GM18951 (cell line): ENCODE measurements around the gene SPON2.

Experiments used
- POLR2A ChIP-seq: IDR thresholded peaks from 4 replicates; pipeline ENCODE4 v1.6.1; 2011; ENCODE audit warnings: mild to moderate bottlenecking; ENCODE audit not compliant: insufficient read length, insufficient read depth; ENCODE audit errors: extremely low read depth
- in situ Hi-C: fragments of 300-500 bp; cut with MboI; formaldehyde crosslinking; loops from one replicate; pipeline ENCODE4 v1.12.0; 2022; ENCODE audit warnings: low sequenced_read_pairs, mixed read lengths, inconsistent platforms; ENCODE audit not compliant: unreplicated experiment

The SPON2 gene

DNA sequence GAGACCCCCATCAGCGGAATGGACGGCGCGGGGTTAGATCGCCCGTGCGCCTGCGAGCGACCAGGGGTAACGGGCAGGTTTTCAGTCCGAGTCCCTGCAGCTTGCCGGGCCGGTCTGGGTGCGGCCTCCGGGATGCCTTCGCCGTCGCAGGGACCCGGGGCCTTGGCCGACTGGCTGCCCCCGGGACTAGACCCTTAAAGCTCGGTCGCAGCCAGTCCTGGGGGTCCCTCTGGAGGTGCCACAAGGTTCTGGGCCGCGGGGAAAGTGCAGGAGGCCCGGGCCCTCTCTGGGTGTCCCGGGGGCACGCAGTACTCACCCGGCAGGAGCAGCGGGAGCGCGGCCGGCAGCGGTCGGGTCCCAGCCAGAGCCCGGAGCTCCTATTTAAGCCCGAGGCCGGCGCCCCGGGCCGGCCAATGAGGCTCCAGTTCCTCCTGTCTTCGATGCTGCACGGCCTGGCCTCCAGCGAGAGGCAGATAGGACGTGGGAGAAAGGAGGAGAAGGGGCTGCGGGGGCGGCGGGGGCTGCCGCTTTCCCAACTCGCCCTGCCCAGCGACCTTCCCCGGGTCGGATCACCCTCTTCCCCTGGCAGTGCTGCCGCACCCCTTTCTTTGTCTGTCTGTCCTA, at the start of gene SPON2:
TSS of gene SPON2 (minus strand) at position 356 of the 624 bp plus-strand sequence.
- TF ChIP-seq POLR2A = no peak
- in situ Hi-C loops = no loop called here

DNA sequence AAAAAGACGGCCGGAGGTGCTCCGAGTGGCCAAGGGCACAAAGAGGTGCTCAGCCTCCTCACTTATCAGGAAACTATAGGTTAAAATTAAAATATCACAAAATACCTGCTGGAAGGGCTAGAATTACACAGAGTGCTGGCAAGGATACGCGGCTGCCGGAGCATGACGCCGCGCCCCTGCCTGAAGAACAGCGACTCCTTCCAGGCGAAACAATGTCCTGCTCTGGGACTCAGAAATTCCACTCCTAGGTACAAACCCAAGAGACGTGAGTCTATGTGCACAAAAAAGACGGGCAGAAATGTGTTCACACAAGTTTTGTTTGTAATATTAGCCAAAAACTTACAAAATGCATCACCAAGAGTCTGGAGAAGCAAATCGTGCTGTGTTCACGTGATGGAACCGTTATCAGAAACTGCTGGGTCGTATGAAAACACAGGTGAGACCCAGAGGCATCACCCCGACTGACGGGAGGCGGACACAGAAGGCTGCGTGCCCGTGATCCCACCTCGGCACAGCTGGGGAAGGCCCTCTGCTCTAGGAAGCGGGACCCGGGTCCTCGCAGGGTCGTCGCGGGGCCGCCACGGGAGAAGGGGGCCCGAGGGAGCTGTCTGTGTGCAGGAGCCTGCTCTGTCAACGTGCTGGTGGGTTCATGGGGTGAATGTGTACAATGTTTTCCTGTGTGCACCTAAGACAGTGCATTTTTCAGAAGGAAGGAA, 48.9 kb upstream of the SPON2 start:
- TF ChIP-seq POLR2A = no peak
- in situ Hi-C loops = no loop called here

DNA sequence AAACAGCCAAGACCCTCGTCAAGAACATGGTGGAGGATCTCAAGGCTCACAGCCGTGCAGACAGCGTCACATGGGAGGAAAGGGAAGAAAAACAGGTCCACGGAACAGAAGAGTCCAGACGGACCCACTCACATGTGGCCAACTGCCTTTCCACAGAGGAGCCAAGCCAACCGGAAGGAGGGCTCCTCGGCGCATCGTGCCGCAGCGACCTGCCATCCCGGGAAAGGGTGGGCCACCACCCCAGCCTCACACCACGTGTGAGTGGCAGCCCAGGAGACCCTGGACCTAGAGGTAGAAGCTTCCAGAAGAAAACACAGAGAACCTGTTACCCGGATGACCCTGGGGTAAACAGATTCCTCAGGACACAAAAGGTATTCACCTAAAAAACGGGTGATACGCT, 48.2 kb upstream of the SPON2 start:
- TF ChIP-seq POLR2A = no peak
- in situ Hi-C loops = no loop called here

DNA sequence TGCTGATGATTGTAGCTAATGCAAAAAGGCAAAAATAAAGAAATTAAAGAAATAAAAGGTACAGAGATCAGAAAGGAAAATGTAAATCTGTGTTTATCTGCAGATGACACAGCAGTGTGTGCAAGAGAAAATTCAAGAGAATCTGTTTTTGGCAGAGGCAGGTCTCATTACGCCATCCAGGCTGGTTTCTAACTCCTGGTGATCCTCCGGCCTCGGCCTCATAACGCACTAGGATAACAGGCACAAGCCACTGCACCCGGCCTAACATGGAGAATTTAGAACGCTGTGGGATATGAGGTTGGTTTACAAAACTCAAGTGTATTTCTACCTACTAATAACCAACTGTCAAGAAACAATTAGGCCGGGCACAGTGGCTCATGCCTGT, 47.2 kb upstream of the SPON2 start:
- in situ Hi-C loops = no loop called here
- no peak for TF ChIP-seq POLR2A

DNA sequence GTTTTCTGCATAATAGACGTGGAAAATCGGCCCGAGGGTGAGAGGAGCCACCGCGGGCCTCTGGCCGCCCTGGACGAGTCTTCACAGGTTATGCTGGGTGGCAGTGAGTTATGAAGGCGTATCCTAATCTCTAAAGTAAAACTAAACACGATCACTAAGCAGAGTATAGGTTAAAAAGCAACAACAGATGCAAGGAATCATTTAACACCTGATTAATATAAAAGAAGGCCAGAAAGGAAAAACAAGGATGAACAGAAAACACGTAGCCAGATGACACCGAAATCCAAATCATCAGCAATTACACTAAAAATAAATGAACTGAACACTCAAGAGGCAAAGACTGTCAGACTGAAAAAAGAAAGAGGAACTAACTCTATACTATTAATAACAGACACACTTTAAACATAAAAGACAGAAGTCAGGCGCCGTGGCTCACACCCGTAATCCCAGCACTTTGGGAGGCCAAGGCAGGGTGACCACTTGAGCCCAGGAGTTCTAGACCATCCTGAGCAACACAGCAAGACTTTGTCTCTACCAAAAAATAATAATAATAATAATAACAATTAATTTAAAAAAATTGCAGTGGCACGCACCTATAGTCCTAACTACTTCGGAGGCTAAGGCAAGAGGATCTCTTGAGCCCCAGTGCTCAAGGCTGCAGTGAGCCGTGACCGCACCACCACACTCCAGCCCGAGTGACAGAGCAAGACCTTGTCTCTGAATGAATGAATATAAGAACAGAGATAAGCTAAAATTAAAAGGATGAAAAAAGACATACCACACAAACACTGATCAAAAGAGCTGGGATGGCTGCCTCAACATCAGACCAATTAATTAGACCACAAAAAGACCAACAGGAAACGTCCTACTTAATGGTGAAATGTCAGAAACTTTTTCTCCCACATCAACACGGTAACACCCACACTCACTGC, 46.5 kb upstream of the SPON2 start:
- no peak for TF ChIP-seq POLR2A
- in situ Hi-C loops = no loop called here

DNA sequence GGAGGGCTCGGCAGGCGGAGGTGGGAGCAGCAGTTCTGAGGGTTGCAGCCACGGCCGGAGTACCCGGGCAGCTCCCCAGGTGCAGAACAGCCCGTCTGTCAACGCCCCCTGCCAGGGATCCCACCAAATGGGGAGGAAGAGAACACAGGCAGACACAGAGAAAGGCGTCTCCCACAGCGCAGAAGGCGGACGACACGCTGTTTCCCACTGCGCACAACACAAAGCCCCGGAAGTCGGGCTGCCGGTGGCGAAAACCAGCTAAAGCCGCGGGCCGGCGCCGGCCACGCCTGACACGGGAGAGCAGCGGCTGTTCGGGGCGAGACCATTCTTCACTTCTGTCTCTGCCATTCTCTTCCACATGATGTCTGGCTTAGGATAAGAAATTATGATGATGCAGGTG, 45.0 kb upstream of the SPON2 start:
- TF ChIP-seq POLR2A = no peak
- in situ Hi-C loops = no loop called here

DNA sequence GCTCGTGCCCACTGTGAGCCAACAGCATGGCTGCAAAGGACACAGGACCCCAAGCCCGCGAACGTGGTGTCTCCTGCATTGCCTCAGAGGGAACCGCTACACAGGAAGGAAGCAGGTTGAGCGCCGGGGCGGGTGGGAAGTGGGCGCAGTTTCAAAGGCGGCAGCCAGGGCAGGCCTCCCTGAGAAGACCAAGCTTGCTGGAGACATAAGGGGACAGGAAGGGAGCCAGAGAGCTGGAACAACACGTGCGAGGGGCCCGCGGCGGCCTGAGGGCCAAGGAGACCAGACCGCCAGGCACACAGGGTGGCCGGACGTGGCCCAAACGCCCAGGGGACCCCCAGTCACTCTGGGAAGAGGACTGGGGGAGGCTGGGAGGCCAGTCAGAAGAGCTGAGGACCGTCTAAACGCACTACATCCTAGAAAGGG, 44.5 kb upstream of the SPON2 start:
- in situ Hi-C loops = no loop called here
- no peak for TF ChIP-seq POLR2A

DNA sequence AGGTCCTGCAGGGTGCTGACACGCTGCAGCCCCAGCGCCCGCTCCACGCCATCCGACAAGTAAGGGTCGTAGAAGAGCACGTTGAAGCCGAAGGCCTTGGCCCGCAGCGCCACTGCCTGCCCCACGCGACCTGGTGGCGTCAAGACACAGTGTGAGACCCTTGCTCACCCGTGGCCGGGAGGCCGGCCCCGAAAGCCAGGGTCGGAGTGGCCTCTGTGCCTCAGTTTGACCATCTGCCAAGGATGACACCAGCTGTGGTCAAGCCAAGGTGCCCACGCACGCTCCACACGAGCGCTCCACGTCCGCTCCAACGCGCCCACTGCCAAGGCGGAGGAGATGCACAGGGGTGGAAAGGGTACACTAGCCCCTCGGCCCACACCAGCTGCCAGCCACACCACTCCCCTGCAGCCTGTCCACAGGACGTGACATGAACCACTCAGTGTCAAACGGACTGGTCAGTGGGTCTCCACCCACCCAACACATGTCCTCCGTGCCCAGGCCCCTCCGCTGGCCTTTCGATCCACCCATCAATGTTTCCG, 43.8 kb upstream of the SPON2 start:
- no peak for TF ChIP-seq POLR2A
- in situ Hi-C loops = no loop called here

DNA sequence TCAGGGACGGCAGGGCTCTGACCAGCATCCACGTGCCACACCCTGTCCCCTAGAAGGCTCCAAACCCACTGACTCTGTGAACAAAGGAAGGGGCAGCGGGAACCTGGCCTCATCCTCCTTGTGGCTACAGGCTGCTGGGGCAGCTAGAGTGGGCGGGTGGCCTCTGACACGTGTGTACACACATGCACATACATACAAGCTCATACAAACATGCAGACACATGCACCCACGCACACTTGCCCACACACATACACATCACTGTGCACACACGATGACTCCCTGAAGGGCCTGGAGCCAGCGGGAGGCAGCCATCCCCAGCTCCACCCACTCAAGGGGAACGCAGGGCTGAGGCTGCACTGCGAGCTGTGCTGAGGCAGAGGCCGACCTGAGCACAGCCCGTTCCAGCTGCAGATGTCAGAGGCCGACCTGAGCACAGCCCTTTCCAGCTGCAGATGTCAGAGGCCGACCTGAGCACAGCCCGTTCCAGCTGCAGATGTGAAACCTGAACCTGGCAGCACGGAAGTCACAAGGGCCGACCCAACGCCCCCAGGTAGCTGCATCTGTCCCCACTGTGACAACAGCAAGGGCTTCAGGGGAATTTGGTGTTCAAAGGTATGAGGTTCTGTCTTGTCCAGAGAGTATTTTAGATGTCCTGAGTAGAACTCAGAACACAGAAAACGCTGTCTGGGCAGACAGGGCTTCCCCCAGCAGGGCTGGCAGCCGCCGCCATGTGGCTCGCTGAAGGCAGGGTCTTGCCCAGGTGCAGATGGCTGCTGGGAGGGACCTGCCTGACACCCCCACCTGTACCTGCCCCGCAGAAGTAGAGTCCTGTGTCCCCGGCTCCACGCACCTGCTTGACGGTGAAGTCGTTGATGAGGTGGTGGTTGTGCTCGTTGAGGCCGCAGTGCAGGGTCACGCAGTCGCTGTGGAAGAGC, 43.0 kb upstream of the SPON2 start:
- in situ Hi-C loops = no loop called here
- TF ChIP-seq POLR2A = no peak

DNA sequence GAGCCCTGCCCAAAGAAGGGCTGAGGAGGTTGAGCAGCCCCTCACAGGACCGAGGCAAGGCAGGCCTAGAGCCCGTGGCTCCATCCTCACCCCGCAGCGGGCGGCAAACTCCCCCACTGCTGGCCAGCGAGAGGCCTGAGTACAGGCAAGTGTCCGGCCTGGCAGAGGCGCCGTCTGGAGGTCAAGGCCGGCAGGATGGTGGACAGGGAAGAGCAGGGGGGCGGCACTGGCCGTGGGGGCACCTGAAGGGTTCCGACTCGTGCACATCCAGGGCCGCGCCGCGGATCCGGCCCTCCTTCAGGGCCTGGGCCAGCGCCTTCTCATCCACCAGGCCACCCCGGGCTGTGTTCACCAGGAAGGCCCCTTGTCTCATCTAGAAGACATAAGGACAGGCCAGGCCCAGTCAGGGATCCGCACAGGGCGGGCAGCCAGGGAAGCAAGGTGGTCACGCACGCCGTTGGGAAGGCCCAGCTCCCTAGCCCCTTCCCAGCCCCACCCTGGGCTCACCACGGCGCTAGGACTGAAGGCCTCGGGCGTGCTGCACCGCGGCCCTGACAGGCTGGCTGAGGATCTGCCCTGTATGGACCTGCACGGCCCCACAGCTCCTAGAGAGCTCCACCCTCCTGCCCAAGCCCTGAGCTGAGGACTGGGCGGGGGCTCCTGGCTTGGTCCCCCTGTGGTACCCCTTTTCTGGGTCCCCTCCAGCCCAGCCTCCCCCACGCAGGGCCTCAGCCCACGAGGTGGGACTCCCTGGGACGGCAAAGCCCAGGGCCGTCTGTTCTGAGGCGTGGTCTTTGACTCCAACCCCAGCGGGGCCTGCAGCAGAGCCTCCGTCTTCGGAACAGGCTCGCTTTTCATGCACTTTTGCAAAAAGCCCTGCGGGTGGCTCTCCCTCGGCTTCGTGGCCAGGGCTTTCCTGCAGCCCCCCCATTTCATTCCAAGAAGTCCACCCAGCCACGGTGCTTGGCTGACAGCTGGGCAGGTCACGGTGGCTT, 42.0 kb upstream of the SPON2 start:
- TF ChIP-seq POLR2A = no peak

DNA sequence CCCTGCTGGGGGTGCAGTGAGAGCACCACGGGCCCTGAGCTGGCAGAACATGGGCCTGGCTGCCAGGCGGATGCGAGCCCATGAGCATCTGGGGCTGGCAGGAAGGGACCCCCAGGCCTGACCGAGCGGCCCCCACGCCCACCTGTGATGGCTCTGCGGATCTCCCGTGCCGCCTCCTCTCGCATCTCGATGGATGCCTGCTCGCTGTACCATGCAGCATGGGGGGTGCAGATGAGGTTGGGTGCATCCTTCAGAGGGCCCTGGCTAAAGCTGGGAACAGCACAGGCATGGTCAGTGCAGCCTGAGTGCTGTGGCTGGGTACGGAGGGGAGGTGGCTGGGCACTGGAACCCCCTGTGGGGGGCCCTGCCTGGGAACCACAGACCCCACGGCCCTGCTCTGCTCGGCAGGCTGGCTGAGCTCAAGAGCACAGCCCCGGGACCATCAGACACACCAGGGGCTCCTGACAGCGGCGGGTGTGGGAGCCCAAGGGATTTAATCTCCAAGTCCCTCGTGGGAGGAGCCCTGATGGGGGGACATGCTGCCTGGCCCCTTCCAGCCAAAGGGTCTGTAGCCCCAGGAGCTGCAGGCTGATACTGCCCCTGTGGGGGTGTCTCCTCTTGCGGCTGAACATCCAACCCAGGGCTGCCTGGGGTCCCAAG, 41.1 kb upstream of the SPON2 start:
- in situ Hi-C loops = no loop called here
- TF ChIP-seq POLR2A = no peak

More for the DNA sequence above, 42.0 kb upstream of the SPON2 start:
- in situ Hi-C loops = no loop called here
